Measurements from ENCODE around the gene CYBC1. TPM values are rescaled to one million over a fixed set of nuclear protein-coding genes. Genes with fewer than 3 reads are reported as not detected.

CYBC1 gene
- total RNA-seq (2014; rRNA removed; shearing (Covaris generic); ENCODE audit: low replicate concordance) = 71.0 and 84.5 TPM in 2 replicates

DNA sequence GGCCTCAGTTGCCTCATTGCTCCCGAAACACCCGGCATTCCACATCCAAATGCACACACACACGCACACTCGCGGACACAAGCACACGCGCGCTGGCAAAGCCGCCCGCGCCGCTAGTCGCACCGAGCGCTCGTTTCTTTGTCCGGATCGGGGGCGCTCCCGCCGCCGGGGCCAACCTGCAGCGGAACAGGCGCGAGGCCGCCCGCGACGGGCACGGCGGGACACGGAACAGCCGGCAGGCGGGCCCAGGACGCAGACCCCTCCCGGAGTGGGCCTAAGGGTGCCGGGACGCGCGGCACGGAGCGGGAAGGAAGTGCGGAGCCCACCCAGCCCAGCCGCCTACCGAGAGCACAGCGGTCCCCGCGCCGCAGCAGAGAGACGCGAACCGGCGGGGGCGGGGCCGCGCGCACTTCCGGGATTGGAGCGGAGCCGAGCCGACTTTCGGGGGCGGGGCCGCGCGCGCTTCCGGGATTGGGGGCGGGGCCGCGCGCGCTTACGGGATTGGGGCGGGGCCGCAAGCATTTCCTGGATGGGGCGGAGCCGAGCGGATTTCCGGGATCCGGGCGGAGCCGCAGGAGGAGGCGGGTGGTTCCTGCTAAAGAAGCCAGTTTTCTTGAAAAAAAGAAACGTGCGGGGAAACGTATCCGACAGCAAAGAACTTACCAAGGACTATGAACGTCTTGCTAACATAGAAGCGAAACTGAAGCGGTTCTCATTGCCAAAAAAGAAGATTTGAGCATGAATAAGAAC, at the start of gene CYBC1:
Gene CYBC1 (minus strand): TSS at position 396 of the 750 bp plus-strand sequence. CDS start 1,498 bp downstream, outside the sequence.
- DNase-seq = peak; percentile 88
- Histone ChIP-seq H3K4me3 (peak within 1 kb of the TSS; percentile 90), H3K36me3 (peaks cover 9% of the 10 kb centered on the region), H3K27me3 (no peaks in the 10 kb centered on the region), H3K9me3 (no peaks in the 10 kb centered on the region)

DNA sequence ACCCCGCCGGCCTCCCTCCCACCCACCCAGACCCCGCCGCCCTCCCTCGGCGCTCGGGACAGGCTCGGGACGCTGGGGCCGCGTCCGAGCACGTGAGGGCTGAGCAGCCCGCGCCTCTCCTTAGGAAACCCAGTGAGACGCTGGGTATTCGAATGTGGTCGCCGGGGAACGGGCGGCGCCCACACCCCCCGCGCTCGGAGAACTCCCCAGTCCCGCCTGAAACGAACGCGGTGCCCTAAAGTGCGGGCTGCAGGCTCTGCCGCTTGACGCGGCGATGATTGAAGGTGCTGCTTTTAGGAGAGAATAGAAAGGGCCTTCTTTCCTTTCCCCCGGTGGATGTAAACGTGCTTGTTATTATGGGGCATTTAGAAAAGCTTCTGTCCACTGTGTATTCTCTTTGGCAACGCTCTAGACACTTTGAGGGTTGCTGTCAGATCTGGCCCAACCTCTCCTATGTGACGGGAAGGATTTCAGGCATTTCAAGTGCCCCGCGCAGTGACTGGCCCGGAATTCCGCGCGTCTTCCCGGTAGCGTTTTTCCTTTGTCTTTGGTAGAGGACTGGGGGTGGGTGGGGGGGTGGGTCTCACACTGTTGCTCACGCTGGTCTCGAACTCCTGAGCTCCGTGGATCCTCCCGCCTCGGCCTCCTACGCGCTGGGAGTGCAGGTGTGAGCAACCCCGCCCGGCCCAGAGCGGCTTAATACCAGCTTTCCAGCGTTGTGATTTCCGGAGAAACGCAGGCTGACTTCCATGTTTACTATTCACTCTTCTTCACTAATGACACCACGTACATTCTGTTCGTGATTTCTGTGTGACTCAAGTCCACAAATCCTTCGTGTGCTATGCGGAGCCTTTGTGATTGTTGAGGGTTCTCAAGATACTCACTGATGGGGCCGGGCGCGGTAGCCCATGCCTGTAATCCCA, 47.2 kb upstream of the CYBC1 start:
- H3K27me3 ChIP-seq = no peaks in the 10 kb centered on the region
- H3K36me3 ChIP-seq = no peaks in the 10 kb centered on the region
- no peaks in the 10 kb centered on the region for H3K9me3 ChIP-seq
- peak overlapping the region; percentile 50 for H3K4me3 ChIP-seq
- peak; percentile 61 for DNase-seq

DNA sequence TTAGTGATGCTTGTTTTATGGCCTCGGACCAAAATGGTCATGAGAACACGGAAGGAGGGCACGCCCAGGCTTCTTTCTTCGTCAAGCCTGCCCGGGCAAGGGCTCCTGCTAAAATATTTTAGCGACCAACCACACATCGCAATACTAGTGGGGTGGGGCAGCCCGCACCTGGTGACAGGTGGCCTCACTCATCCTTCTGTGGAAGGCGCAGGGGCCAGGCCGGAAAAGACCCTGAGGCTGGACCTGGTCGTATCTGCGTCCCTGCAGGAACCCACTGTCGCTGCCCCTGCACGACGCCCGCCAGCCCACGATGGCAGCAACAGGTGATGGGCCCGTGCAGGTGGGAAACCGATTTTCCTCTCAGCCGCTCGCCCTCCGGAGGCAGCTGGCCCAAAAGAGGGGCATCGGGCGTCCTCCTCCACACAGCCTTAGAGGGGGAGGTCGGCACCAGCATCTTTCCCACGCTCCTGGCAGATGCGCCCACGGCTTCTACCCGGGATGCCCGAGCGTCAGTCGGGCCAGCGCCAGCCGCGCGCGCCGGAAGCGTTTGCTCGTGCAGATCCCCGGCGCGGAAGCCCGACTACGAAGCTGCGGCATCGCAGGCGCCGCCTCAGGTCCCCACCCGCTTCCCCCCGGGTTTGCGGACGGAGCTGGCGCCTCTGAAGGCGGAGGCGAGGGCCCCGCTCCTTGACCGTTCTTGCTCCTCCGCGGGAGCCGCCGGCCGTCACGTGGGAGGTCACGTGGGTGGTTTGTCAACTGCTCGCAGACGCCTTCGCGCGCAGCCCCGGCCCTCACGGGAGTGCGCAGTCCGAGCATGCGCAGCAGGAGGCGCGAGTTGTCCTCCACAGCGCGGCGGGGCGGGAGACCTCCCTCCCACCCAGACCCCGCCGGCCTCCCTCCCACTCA, 46.2 kb upstream of the CYBC1 start:
- Histone ChIP-seq H3K9me3 (no peaks in the 10 kb centered on the region), H3K4me3 (peak overlapping the region; percentile 60), H3K27me3 (no peaks in the 10 kb centered on the region), H3K36me3 (no peaks in the 10 kb centered on the region)
- peak; percentile 99 for DNase-seq

DNA sequence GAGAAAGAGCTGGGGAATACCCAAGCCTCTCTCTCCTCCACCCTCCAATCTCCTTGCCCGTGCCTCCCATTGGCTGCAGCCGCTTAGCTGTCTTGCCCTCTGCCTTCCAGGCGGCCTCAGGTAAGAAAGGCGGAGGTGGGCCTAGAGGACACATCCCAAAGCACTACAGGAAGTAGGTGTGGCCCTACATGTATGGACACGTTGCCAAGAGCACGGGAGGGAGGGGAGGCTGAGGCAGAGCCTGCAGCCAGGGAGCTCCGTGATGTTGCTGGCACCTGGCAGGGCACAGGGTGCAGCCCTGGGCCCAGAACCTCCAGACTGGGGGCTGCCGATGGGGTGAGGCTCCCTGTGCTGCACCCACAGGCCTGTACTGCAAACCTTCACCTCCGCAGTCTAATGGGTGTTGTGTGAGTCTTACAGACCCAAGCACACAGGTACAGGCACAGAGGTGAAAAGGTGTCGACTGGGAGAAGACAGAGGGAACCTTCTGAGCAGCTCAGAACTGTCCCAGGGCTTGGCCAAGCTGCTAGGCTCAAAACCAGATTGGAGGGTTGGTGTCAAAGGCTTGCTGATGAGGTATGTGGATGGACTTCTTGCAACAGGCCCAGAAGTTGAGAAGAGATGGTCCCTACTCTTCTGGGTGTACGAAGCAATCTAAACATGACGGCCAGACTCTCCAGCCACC, 45.4 kb upstream of the CYBC1 start:
- Histone ChIP-seq H3K9me3 (no peaks in the 10 kb centered on the region), H3K4me3 (no peak overlapping the region), H3K36me3 (no peaks in the 10 kb centered on the region), H3K27me3 (no peaks in the 10 kb centered on the region)
- DNase-seq = no peak

DNA sequence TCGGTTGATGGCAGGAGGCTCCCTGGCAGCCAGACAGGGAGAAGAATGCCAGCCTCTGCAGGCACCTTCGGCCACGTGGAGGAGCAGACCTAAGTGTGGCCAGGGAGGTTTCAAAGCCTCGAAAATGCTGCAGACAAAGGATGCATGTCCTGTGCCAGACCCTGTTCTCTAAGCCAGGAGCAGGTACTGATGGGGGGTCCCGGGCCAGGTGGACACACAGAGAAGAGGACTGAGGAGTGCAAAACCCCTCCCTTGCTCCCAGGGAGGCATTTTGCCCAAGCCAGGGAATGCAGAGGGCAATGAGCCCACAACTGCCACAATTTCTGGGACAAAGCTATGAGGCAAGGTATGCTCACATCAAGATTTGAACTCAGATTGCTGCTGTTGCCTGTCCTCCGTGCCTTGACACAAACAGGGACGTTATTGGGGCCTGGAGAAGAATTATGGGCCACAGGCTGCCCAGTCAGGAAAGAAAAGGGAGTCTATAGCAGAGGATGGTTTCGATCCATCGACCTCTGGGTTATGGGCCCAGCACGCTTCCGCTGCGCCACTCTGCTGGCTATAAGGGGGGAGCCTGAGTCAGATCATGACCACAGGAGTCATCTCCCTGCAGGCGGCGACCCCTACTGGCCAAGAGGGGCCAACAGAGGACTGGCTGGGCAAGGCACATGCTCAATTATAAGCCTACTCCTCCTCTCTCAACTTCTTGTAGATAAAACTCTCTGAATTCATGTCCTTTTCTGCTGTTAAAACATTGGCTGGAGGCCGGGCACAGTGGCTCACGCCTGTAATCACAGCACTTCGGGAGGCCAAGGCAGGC, 43.9 kb upstream of the CYBC1 start:
- peak; percentile 92 for DNase-seq
- H3K36me3 ChIP-seq = no peaks in the 10 kb centered on the region
- H3K27me3 ChIP-seq = no peaks in the 10 kb centered on the region
- H3K4me3 ChIP-seq = peak overlapping the region; percentile 22
- H3K9me3 ChIP-seq = no peaks in the 10 kb centered on the region

DNA sequence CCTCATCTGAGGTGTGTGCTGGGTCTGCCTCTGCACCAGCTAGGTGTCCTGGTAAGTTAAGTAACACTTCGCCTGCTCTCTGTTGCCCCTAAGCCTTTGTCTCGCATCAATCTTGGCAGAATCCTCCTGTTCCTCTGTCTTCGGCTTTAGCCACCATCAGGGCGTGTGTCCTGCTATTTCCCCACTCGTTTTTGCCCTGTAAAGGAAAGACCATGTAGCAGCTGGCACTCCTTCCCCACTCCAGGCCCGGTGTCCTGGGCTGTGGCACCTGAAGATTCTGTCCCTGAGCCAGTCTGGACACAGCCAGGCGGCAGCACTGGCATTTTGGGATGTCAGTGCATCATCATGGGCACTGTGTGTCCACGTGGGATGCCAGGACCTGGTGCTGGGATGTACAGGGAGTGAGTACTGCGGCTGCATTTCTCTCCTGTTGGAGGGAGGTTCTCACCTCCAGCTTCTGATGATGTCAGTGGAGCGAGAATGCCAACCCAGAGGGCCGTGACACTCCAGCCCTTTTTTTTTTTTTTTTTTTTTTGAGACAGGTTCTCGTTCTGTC, 42.8 kb upstream of the CYBC1 start:
- Histone ChIP-seq H3K27me3 (no peaks in the 10 kb centered on the region), H3K9me3 (no peaks in the 10 kb centered on the region), H3K4me3 (no peak overlapping the region), H3K36me3 (peaks cover 6% of the 10 kb centered on the region)
- no peak for DNase-seq

DNA sequence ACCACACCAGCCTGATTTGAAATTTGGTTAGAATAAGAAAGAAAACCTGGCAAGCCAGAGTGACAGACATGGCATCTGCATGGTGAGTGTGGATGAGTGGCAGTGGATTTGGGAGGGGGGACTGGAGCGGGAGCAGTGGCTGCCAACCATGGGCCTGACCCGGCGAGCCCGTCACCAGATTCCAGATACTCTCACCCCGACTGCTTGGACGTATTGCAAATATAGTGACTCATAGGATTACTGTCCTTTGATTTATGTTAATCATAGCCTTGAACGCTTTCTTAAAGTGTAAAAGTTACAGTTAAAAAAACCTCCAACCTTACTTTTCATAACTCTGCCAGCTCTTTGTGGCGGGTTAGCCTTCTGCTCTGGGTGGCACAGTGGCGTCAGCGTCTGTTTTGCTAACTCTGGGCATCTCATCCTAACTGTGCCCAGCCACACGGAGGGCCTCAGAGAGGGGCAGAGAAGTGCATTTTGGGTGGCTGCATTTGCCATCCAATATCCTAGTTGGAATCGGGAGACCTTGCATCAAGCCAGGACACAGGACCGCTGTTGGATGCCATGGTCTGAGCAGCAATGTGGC, 42.2 kb upstream of the CYBC1 start:
- no peak overlapping the region for H3K4me3 ChIP-seq
- no peaks in the 10 kb centered on the region for H3K27me3 ChIP-seq
- peak; percentile 90 for DNase-seq
- H3K9me3 ChIP-seq = no peaks in the 10 kb centered on the region
- H3K36me3 ChIP-seq = peaks cover 9% of the 10 kb centered on the region

DNA sequence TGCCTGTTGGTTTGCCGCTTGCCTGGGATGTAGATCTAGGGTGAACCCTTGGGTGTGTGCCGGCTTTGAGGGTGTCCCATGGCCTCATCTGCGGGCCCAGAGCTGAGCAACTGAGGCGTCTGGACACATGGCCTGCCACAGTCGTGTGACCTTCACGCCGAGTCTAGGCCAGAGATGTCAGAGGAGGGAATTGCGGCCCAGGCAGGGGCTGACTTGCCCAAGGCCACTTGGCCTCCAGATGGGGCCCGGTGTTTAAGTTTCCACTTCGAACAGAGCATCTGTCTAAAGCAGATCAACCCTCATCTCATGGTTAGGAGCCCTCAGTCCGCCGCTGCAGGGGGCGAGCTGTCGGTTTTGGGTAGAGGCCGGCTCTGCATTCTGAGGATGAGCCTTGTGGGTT, 41.0 kb upstream of the CYBC1 start:
- Histone ChIP-seq H3K9me3 (no peaks in the 10 kb centered on the region), H3K4me3 (no peak overlapping the region), H3K27me3 (no peaks in the 10 kb centered on the region), H3K36me3 (peaks cover 10% of the 10 kb centered on the region)
- no peak for DNase-seq

DNA sequence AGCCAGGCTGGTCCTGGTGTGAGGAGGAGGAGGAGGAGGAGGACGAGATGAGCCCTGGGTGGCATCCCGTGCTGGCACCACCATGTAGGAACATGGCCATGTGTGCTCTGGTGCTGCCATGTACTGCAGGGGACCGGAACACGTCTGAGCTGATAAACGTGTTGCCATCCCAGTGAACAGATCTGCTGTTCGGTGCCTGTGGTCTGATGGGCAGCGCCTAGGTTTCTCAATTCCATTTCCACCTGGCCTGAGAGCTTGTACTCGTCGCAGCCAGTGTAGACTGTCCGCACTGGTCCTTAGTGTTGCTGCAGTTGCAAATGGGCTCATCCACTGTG, 40.6 kb upstream of the CYBC1 start:
- peaks cover 12% of the 10 kb centered on the region for H3K36me3 ChIP-seq

DNA sequence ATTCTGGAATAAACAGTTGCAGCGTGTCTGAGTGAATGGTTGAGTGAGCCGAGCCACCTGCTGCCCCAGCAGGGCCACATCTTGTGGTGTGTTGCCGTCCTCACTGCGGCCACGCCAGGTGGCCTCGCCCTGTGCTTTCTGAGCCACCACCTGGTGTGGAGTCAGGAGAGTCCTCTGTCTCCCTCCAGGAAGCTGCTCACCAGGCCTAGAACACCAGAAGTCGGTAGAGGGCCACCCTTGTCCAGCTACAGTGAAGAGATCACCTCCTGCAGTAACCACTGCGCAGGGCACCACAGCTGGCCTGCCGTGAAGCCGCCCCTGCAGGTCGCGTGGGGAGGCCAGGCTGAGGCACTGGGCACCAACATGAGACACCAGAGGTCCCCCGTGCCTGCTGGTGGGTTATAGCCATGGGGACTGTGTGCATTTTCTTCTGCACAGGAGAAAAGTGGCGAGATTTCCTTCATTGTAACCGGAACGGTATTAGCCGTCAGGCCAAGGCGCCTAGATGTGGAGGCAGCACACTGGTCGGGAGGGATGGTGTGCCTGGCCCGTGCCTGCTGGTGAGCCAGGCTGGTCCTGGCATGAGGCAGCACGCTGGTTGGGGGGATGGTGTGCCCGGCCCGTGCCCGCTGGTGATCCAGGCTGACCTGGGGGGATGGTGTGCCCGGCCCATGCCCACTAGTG, 40.1 kb upstream of the CYBC1 start:
- peaks cover 13% of the 10 kb centered on the region for H3K36me3 ChIP-seq
- no peaks in the 10 kb centered on the region for H3K27me3 ChIP-seq
- no peak overlapping the region for H3K4me3 ChIP-seq
- no peak for DNase-seq
- H3K9me3 ChIP-seq = no peaks in the 10 kb centered on the region

More for the DNA sequence above, 40.6 kb upstream of the CYBC1 start:
- no peaks in the 10 kb centered on the region for H3K9me3 ChIP-seq
- H3K27me3 ChIP-seq = no peaks in the 10 kb centered on the region
- no peak for DNase-seq
- H3K4me3 ChIP-seq = no peak overlapping the region

DNA sequence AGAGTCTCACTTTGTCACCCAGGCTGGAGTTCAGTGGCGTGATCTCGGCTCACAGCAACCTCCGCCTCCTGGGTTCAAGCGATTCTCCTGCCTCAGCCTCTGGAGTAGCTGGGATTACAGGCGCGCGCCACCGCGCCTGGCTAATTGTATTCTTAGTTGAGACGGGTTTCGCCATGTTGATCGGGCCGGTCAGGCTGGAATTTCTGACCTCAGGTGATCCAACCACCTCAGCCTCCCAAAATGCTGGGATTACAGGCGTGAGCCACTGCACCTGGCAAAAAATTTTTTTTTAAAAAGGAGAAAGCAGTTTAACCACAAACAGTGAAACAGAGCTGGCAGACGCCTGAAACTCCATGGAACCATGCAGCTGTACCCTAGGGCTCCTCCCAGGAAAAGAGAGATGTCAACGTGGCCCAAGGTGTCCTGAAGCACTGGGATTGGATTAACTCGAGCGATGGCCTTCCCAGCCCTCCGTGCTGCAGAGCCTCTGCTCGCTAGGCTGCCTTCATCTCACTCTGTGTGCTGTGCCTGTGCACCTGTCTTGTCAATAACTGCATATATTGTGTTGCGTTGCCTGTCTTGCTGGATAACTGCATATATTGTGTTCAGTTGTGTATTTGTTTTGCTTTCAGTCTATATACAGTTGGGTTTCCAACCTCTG, 39.4 kb upstream of the CYBC1 start:
- Histone ChIP-seq H3K36me3 (peaks cover 17% of the 10 kb centered on the region), H3K9me3 (no peaks in the 10 kb centered on the region), H3K4me3 (no peak overlapping the region), H3K27me3 (no peaks in the 10 kb centered on the region)
- no peak for DNase-seq

DNA sequence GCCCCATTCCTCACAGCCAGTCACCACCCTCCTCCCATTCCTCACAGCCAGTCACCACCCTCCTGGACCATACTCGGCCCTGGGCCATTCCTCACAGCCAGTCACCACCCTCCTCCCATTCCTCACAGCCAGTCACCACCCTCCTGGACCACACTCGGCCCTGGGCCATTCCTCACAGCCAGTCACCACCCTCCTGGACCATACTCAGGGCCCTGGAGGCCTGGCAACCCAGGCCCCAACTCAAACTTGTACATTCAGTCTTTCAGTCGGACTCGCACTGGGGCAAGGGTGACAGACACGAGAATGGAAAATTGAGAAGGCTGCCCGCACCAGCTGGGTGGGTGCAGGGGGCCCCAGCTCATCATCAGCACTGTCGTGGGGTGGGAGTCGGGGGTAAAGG, 38.6 kb upstream of the CYBC1 start:
- Histone ChIP-seq H3K36me3 (peaks cover 26% of the 10 kb centered on the region), H3K4me3 (no peak overlapping the region), H3K9me3 (no peaks in the 10 kb centered on the region), H3K27me3 (no peaks in the 10 kb centered on the region)
- DNase-seq = peak; percentile 97

DNA sequence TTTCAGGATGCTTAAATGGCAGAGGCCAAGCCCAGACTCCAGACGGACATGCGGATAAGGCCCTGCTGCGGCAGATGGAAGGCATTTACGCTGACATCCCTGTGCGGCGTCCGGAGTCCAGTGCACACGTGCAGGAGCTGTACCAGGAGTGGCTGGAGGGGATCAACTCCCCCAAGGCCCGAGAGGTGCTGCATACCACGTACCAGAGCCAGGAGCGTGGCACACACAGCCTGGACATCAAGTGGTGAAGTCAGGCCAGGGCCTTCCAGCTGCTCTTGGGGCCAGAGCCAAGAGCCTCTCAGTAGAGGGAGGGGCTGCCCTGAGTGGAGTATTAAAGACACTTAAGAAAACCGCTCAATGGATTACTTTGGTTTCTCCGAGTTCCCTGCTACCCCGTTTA, 37.4 kb upstream of the CYBC1 start:
- Histone ChIP-seq H3K27me3 (no peaks in the 10 kb centered on the region), H3K9me3 (no peaks in the 10 kb centered on the region), H3K36me3 (peaks cover 35% of the 10 kb centered on the region), H3K4me3 (no peak overlapping the region)
- DNase-seq = no peak
